Measurements from ENCODE around the gene EXOC5.
A peak's percentile ranks its signal among the peaks of the same experiment; 100 is the strongest.
"Not testable (repeated sequence)": the region's sequence is repeated elsewhere in the genome, so short reads cannot be mapped to it uniquely, and the experiment has no call there.

EXOC5 gene

DNA sequence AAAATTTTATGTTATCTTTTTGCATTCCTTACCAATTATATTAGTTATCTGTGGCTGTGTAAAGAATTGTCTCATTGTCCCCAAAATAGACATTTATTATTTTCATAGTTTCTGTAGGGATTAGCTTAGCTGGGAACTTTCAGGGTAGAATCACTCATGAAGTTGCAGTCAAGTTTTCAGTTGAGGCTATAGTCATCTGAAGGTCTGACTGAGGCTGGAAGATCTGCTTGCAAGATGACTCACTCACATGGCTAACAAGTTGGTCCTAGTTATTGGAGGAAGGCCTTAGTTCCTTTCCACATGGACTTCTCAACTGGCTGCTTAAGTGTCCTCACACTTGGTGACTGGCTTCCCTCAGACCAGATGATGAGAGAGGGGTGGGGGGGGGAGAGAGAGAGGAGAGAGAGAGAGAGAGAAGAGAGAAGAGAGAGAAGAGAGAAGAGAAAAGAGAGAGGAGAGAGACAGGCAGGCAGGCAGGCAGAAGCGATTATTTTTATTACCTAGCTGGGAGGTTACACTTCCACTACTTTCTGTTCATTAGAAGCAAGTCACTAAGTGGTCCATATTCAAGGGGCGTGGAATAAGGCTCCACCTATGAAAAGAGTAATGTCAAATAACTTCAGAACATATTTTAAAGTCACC is 6.4 kb upstream of the EXOC5 start:
- H3K4me3 ChIP-seq (ENCODE audit: control insufficient read depth, low read depth, low read length), result no peak overlapping the region
- TF ChIP-seq, protein P1, sequence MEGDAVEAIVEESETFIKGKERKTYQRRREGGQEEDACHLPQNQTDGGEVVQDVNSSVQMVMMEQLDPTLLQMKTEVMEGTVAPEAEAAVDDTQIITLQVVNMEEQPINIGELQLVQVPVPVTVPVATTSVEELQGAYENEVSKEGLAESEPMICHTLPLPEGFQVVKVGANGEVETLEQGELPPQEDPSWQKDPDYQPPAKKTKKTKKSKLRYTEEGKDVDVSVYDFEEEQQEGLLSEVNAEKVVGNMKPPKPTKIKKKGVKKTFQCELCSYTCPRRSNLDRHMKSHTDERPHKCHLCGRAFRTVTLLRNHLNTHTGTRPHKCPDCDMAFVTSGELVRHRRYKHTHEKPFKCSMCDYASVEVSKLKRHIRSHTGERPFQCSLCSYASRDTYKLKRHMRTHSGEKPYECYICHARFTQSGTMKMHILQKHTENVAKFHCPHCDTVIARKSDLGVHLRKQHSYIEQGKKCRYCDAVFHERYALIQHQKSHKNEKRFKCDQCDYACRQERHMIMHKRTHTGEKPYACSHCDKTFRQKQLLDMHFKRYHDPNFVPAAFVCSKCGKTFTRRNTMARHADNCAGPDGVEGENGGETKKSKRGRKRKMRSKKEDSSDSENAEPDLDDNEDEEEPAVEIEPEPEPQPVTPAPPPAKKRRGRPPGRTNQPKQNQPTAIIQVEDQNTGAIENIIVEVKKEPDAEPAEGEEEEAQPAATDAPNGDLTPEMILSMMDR (conservative IDR thresholded peaks at IDR 0.05; ENCODE audit: control insufficient read depth, insufficient read depth, low read depth, low read length), result no peak
- DNase-seq (ENCODE audit: low read depth), result peak; percentile 22

DNA sequence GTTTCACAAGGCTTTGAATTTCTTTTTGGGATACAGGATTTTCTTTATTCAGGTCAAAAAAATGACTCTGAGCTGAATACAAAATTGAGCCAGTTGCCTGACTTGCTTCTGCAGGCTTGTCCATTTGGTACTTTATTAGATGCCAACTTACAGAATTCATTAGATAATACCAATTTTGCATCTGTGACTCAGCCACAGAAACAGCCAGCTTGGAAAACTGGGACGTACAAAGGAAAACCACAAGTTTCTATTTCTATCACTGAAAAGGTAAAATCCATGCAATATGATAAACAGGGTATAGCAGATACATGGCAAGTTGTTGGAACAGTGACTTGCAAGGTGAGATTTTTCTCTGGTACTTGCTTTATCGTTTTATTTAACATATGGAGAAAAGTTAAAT is 5.8 kb upstream of the EXOC5 start:
- TF ChIP-seq, protein P1 (conservative IDR thresholded peaks at IDR 0.05; ENCODE audit: control insufficient read depth, insufficient read depth, low read depth, low read length), result no peak
- no peak overlapping the region for H3K4me3 ChIP-seq (ENCODE audit: control insufficient read depth, low read depth, low read length)
- DNase-seq (ENCODE audit: low read depth), result no peak

DNA sequence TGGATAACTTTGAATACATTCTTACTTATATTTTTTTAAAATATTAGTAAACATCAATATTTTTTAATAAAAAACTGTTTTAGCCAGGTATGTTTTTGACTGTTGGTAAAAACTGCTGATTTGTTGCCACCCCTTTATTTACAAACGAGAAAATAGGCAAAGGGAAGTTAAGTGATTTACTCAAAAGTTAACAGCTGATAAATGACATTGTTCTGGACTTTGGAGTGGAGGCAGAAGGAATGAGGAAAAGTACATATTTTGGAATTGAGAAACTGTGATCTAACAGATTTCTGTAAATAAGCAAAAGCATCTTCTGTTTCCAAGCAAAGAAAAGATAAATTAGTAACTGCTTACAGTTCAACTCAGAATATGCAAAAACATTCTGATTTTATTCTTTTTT is 4.5 kb upstream of the EXOC5 start:
- no peak overlapping the region for H3K4me3 ChIP-seq (ENCODE audit: control insufficient read depth, low read depth, low read length)
- DNase-seq (ENCODE audit: low read depth), result no peak
- TF ChIP-seq, protein P1 (conservative IDR thresholded peaks at IDR 0.05; ENCODE audit: control insufficient read depth, insufficient read depth, low read depth, low read length), result no peak

DNA sequence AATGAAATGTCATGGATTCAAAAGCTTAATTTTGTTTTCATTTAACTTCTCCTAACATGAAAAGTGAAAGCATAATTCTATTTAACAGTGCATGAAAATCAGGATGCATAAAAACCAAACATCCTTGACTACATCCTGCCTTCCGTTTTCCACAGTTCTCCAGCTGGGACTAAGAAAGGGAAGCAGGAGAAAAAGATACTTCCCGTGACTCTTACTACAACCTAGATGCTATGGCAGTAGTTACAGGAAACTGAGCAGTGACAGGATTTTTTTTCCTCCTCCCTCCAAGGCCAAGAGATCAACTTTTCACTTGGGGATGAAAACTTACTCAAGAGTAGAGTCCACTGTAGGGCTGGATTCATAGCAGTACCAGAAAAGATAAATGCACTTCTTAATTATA is 2.6 kb downstream of the EXOC5 start:
- no peak overlapping the region for H3K4me3 ChIP-seq (ENCODE audit: control insufficient read depth, low read depth, low read length)
- DNase-seq (ENCODE audit: low read depth), result peak; percentile 33
- TF ChIP-seq, protein P1 (conservative IDR thresholded peaks at IDR 0.05; ENCODE audit: control insufficient read depth, insufficient read depth, low read depth, low read length), result no peak

DNA sequence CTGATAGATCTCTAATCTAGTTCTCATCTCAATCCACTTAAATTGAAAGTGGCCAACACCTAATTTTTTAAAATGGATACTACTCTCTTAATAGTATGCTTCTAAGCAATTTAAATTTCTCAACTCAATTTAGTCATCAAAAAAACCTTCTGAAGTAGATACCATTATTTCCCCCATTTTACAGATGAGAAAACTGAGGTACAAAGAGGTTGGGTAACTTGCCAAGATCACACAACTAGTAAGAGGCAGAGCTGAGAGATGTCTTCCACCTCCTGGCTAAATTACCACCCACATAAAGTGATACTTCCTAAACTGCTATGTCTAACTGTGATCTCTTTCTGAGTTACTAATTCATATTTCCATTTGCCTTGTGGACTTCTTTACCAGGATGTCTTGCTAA is 6.6 kb downstream of the EXOC5 start:
- DNase-seq (ENCODE audit: low read depth), result no peak
- no peak overlapping the region for H3K4me3 ChIP-seq (ENCODE audit: control insufficient read depth, low read depth, low read length)
- TF ChIP-seq, protein P1 (conservative IDR thresholded peaks at IDR 0.05; ENCODE audit: control insufficient read depth, insufficient read depth, low read depth, low read length), result no peak

DNA sequence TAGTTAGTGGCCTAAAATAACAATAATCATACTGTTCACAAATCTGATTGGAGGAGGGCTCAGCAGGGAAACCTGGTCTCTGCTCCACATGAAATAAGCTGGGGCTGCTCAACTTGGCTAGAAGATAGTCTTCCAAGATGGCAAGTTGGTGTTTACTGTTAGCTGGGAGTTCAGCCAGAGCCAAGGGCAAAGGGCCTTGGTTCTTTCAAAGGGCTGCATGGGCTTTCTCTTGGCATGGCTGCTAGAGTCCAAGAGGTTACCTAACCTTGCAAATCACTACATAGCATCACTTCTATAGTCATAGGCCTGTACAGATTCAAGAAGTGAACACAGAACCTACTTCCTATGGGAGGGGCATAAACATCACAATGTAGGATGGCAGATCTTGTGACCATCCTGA is 7.1 kb downstream of the EXOC5 start:
- DNase-seq (ENCODE audit: low read depth), result no peak
- TF ChIP-seq, protein P1 (conservative IDR thresholded peaks at IDR 0.05; ENCODE audit: control insufficient read depth, insufficient read depth, low read depth, low read length), result no peak
- no peak overlapping the region for H3K4me3 ChIP-seq (ENCODE audit: control insufficient read depth, low read depth, low read length)

DNA sequence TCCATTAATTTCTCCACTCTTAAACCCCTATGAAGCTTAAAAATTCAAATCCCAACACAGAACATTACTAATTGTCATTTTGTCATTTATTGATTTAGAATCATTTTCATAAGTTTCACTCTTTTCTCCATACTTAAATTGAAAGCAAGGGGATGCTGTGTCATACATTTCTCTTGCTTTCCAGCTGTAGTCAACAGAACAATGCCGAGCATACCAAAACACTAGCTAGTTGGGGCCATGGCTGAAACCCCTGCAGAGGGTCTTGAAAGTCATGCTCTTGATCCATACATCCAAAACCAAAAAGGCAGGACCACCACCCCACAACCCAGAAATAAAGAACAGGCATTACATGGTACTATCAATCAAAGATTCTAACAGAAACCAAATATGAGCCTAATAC is 9.0 kb downstream of the EXOC5 start:
- TF ChIP-seq, protein P1 (conservative IDR thresholded peaks at IDR 0.05; ENCODE audit: control insufficient read depth, insufficient read depth, low read depth, low read length), result no peak
- H3K4me3 ChIP-seq (ENCODE audit: control insufficient read depth, low read depth, low read length), result no peak overlapping the region
- DNase-seq (ENCODE audit: low read depth), result no peak

DNA sequence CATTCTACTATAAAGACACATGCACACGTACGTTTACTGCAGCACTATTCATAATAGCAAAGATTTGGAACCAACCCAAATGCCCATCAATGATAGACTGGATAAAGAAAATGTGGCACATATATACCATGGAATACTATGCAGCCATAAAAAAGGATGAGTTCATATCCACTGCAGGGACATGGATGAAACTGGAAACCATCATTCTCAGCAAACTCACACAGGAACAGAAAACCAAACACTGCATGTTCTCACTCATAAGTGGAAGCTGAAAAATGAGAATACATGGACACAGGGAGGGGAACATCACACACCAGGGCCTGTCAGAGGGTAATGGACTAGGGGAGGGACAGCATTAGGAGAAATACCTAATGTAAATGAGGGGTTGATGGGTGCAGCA is 10.5 kb downstream of the EXOC5 start:
- DNase-seq (ENCODE audit: low read depth), result not testable (repeated sequence)

More for the DNA sequence above, 10.5 kb downstream of the EXOC5 start:
- not testable (repeated sequence) for H3K4me3 ChIP-seq (ENCODE audit: control insufficient read depth, low read depth, low read length)

Measured in fibroblast of mammary gland (primary cell).